H9 (cell line): Measurements from ENCODE around the gene TBC1D8. TPM values are rescaled to one million over a fixed set of nuclear protein-coding genes. Genes with fewer than 3 reads are reported as not detected.

Source experiments
- DNase-seq: peaks from one replicate; pipeline ENCODE4 v3.0.0-alpha.2; 2017
- H2AFZ ChIP-seq: one replicate; pipeline ENCODE4 v1.6.1; 2013; ENCODE audit warnings: mild to moderate bottlenecking, low read length, control low read depth, moderate library complexity
- H2AK5ac ChIP-seq: 2 replicates; pipeline ENCODE4 v1.6.1; 2013; ENCODE audit warnings: low read length, control low read depth, mixed read lengths; ENCODE audit not compliant: insufficient read length
- H2BK120ac ChIP-seq: one replicate; pipeline ENCODE4 v1.6.1; 2013; ENCODE audit warnings: low read depth, mild to moderate bottlenecking, low read length, control low read depth, inconsistent platforms; ENCODE audit not compliant: poor library complexity, severe bottlenecking
- H2BK12ac ChIP-seq: 2 replicates; pipeline ENCODE4 v1.6.1; 2013; ENCODE audit warnings: low read length, control low read depth, mixed read lengths, low read depth; ENCODE audit not compliant: insufficient read length
- H2BK15ac ChIP-seq: 2 replicates; pipeline ENCODE4 v1.6.1; 2013; ENCODE audit warnings: low read depth, low read length, control low read depth
- H2BK20ac ChIP-seq: one replicate; pipeline ENCODE4 v1.6.1; 2013; ENCODE audit warnings: low read depth, mild to moderate bottlenecking, low read length, control low read depth, inconsistent platforms; ENCODE audit not compliant: poor library complexity, severe bottlenecking
- H2BK5ac ChIP-seq: 2 replicates; pipeline ENCODE4 v1.6.1; 2013; ENCODE audit warnings: low read length, control low read depth, mixed read lengths; ENCODE audit not compliant: insufficient read length
- H3K14ac ChIP-seq: 2 replicates; pipeline ENCODE4 v1.6.1; 2013; ENCODE audit warnings: low read length, control low read depth; ENCODE audit not compliant: insufficient read depth
- H3K18ac ChIP-seq: 2 replicates; pipeline ENCODE4 v1.6.1; 2013; ENCODE audit warnings: low read depth, mild to moderate bottlenecking, mixed read lengths, low read length, control low read depth; ENCODE audit not compliant: insufficient read length
- H3K23ac ChIP-seq: 2 replicates; pipeline ENCODE4 v1.6.1; 2013; ENCODE audit warnings: low read length, control low read depth, mixed read lengths, low read depth; ENCODE audit not compliant: insufficient read length
- H3K23me2 ChIP-seq: 2 replicates; pipeline ENCODE4 v1.6.1; 2013; ENCODE audit warnings: low read depth, mild to moderate bottlenecking, mixed read lengths, low read length, control low read depth; ENCODE audit not compliant: insufficient read length, poor library complexity, severe bottlenecking
- H3K27ac ChIP-seq: 2 replicates; pipeline ENCODE4 v1.5.1; 2013; ENCODE audit warnings: low read length, control low read depth, mixed read lengths, low read depth; ENCODE audit not compliant: insufficient read length
- H3K27me3 ChIP-seq: 2 replicates; pipeline ENCODE4 v1.6.1; 2013; ENCODE audit warnings: low read length, control low read depth, inconsistent platforms; ENCODE audit not compliant: insufficient read depth
- H3K4ac ChIP-seq: 2 replicates; pipeline ENCODE4 v1.6.1; 2013; ENCODE audit warnings: low read depth, mild to moderate bottlenecking, control low read depth, inconsistent platforms, low read length, moderate library complexity
- H3K4me1 ChIP-seq: 2 replicates; pipeline ENCODE4 v1.6.1; 2013; ENCODE audit warnings: low read length, control low read depth, inconsistent platforms; ENCODE audit not compliant: insufficient read depth
- H3K4me2 ChIP-seq: 2 replicates; pipeline ENCODE4 v1.6.1; 2013; ENCODE audit warnings: low read length, control low read depth, mixed read lengths; ENCODE audit not compliant: insufficient read length, insufficient read depth
- H3K56ac ChIP-seq: 2 replicates; pipeline ENCODE4 v1.6.1; 2013; ENCODE audit warnings: low read depth, mild to moderate bottlenecking, mixed read lengths, low read length, control low read depth; ENCODE audit not compliant: insufficient read length
- H3K79me1 ChIP-seq: 2 replicates; pipeline ENCODE4 v1.6.1; 2013; ENCODE audit warnings: low read depth, mild to moderate bottlenecking, moderate library complexity, low read length, control low read depth, inconsistent platforms; ENCODE audit not compliant: insufficient read depth, poor library complexity, severe bottlenecking
- H3K79me2 ChIP-seq: 2 replicates; pipeline ENCODE4 v1.6.1; 2013; ENCODE audit warnings: low read length, control low read depth, inconsistent platforms; ENCODE audit not compliant: insufficient read depth
- H3K9ac ChIP-seq: 2 replicates; pipeline ENCODE4 v1.6.1; 2013; ENCODE audit warnings: low read length, control low read depth, mixed read lengths; ENCODE audit not compliant: insufficient read length; ENCODE audit errors: extremely low read depth
- H3K9me3 ChIP-seq: one replicate; pipeline ENCODE4 v1.6.1; 2013; ENCODE audit warnings: low read depth, low read length, inconsistent platforms; ENCODE audit not compliant: control insufficient read depth
- H3T11ph ChIP-seq: one replicate; pipeline ENCODE4 v1.6.1; 2013; ENCODE audit warnings: mild to moderate bottlenecking, low read length, control low read depth, inconsistent platforms
- H4K20me1 ChIP-seq: one replicate; pipeline ENCODE4 v1.6.1; 2013; ENCODE audit not compliant: control insufficient read depth, insufficient read length, insufficient read depth
- H4K5ac ChIP-seq: 2 replicates; pipeline ENCODE4 v1.6.1; 2013; ENCODE audit warnings: low read depth, mild to moderate bottlenecking, mixed read lengths, low read length, control low read depth; ENCODE audit not compliant: insufficient read length
- H4K8ac ChIP-seq: replicated peaks from 2 replicates; pipeline ENCODE4 v1.6.1; 2013; ENCODE audit warnings: low read length, control low read depth, mixed read lengths, low read depth; ENCODE audit not compliant: insufficient read length
- H4K91ac ChIP-seq: 2 replicates; pipeline ENCODE4 v1.6.1; 2013; ENCODE audit warnings: low read depth, mild to moderate bottlenecking, moderate library complexity, mixed read lengths, low read length, control low read depth; ENCODE audit not compliant: insufficient read length
- H3K27ac Mint-ChIP-seq, 3 experiments: 2 replicates in 2 of 3; 3 replicates in 1 of 3; pipeline ENCODE4 v1.8.0; 2020 to 2021; ENCODE audit warnings: mixed read lengths in 3 of 3, mild to moderate bottlenecking in 1 of 3, moderate library complexity in 1 of 3
- H3K27me3 Mint-ChIP-seq: 2 replicates; pipeline ENCODE4 v1.8.0; 2021; ENCODE audit warnings: low read depth, mild to moderate bottlenecking, moderate library complexity, mixed read lengths
- H3K36me3 Mint-ChIP-seq, 3 experiments: 2 replicates in 2 of 3; 3 replicates in 1 of 3; pipeline ENCODE4 v1.8.0; 2020 to 2021; ENCODE audit warnings: low read depth in 3 of 3, mixed read lengths in 3 of 3; ENCODE audit not compliant: insufficient read depth in 1 of 3
- H3K4me1 Mint-ChIP-seq, 2 experiments: 2 replicates each; pipeline ENCODE4 v1.8.0; 2020; ENCODE audit warnings: mixed read lengths in 2 of 2
- H3K4me3 Mint-ChIP-seq, 2 experiments: 2 replicates in 1 of 2; 3 replicates in 1 of 2; pipeline ENCODE4 v1.8.0; 2020 to 2021; ENCODE audit warnings: mild to moderate bottlenecking in 2 of 2, mixed read lengths in 2 of 2, moderate library complexity in 1 of 2
- H3K9me3 Mint-ChIP-seq, 2 experiments: 2 replicates in 1 of 2; 3 replicates in 1 of 2; pipeline ENCODE4 v1.8.0; 2020; ENCODE audit warnings: mild to moderate bottlenecking in 2 of 2, mixed read lengths in 2 of 2, moderate library complexity in 1 of 2
- CTCF ChIP-seq: fragments of 200-600 bp; sonication (generic); conservative IDR thresholded peaks from 3 replicates; pipeline ENCODE4 v1.8.0; 2021; ENCODE audit warnings: antibody characterized with exemption, mild to moderate bottlenecking
- WGBS: extraction: QIAGEN DNeasy Blood & Tissue Kit; methylation state at CpG from one replicate; pipeline ENCODE4 v1.1.7; 2013; ENCODE audit warnings: missing lambda C conversion rate, low lambda C conversion rate, mixed read lengths; ENCODE audit not compliant: insufficient read length; ENCODE audit errors: extremely low coverage; 5-methylcytosine and 5-hydroxymethylcytosine counted together
- total RNA-seq: library from RNA; stranded (reverse); gene quantifications from 2 replicates; pipeline ENCODE4 v1.2.1, GENCODE V29; 2021

The TBC1D8 gene
- total RNA-seq, 1 experiment from 2014 or later, result 16.6 TPM

- H3K23ac ChIP-seq, result no peak overlapping the region
- H3K4me2 ChIP-seq, result no peak overlapping the region
- no peak for TF ChIP-seq CTCF
- H3K23me2 ChIP-seq, result no peaks in the 10 kb centered on the region
- H2BK20ac ChIP-seq, result peak overlapping the region; percentile 91
- H4K20me1 ChIP-seq, result no peaks in the 10 kb centered on the region
- no peaks in the 10 kb centered on the region for H3K27me3 ChIP-seq
- no peak overlapping the region for H4K8ac ChIP-seq
- Mint-ChIP-seq H3K27ac (no peak overlapping the region), H3K9me3 (peaks cover 14 to 16% of the 10 kb centered on the region in 2 experiments; a peak in 4 of 5 replicates), H3K27me3 (peaks cover 3% of the 10 kb centered on the region; the same call in 1 of the 2 replicates), H3K36me3 (peaks cover 6 to 14% (median 11%) of the 10 kb centered on the region in 3 experiments; a peak in 6 of 7 replicates), H3K4me3 (no peak overlapping the region), H3K4me1 (peaks cover 20% of the 10 kb centered on the region in 2 experiments)
- no peak overlapping the region for H2BK12ac ChIP-seq
- H3K9me3 ChIP-seq, result no peaks in the 10 kb centered on the region
- H3K56ac ChIP-seq, result no peak overlapping the region
- no peaks in the 10 kb centered on the region; the same call in 1 of the 2 replicates for H3K4me1 ChIP-seq
- no peak overlapping the region for H3K4ac ChIP-seq
- H3K14ac ChIP-seq, result no peak overlapping the region
- no peaks in the 10 kb centered on the region for H3K79me1 ChIP-seq
- no CpG with 5 or more reads among the region's 2 CpGs for WGBS
- no peaks in the 10 kb centered on the region for H3K79me2 ChIP-seq
- no peak overlapping the region for H3K18ac ChIP-seq
- no peak overlapping the region for H2BK15ac ChIP-seq
- no peak for DNase-seq
- H4K5ac ChIP-seq, result no peak overlapping the region
- H2AK5ac ChIP-seq, result no peak overlapping the region
- no peak overlapping the region for H2BK120ac ChIP-seq
- no peak overlapping the region for H2AFZ ChIP-seq
- H3K27ac ChIP-seq, result no peak overlapping the region
- H4K91ac ChIP-seq, result no peak overlapping the region
- H2BK5ac ChIP-seq, result no peak overlapping the region
- H3K9ac ChIP-seq, result no peak overlapping the region
- H3T11ph ChIP-seq, result no peak overlapping the region
Measured at GRCh38 chr2:101159526-101159925, 8.3 kb upstream of the TBC1D8 start.
